CD14-positive monocyte (primary cell): ENCODE measurements around the gene GRID1. TPM values are rescaled to one million over a fixed set of nuclear protein-coding genes. Genes with fewer than 3 reads are reported as not detected.

Experiments
- DNase-seq, 3 donors: peaks; one replicate each; pipeline ENCODE4 v3.0.0-alpha.2; 2011 to 2022
- H2AFZ ChIP-seq: 2 replicates; pipeline ENCODE4 v1.6.0; 2012; ENCODE audit warnings: mild to moderate bottlenecking, low read depth, low read length, inconsistent platforms; ENCODE audit not compliant: insufficient read depth, poor library complexity, severe bottlenecking
- H3K27ac ChIP-seq, 2 donors: 1 replicate in 1 of 2; 2 replicates in 1 of 2; pipeline ENCODE4 v1.5.1; 2012 to 2013; ENCODE audit warnings: low read length in 2 of 2, control low read depth in 1 of 2, inconsistent platforms in 1 of 2, low read depth in 1 of 2, mild to moderate bottlenecking in 1 of 2
- H3K27me3 ChIP-seq, 2 donors: one replicate each; pipeline versions ENCODE4 v1.6.0 to v1.6.1; 2011 to 2013; ENCODE audit warnings: low read length in 2 of 2; ENCODE audit not compliant: control insufficient read depth in 2 of 2, insufficient read depth in 2 of 2
- H3K36me3 ChIP-seq, 2 donors: replicated peaks in 1 of 2; 1 replicate in 1 of 2; 2 replicates in 1 of 2; pipeline versions ENCODE4 v1.5.1 to v1.6.1; 2012 to 2013; ENCODE audit warnings: low read length in 2 of 2, control low read depth in 1 of 2, inconsistent platforms in 1 of 2, mild to moderate bottlenecking in 1 of 2; ENCODE audit not compliant: insufficient read depth in 2 of 2, control insufficient read depth in 1 of 2
- H3K4me1 ChIP-seq, 2 donors: 1 replicate in 1 of 2; 2 replicates in 1 of 2; pipeline versions ENCODE4 v1.5.1 to v1.6.1; 2012 to 2013; ENCODE audit warnings: low read length in 2 of 2, control low read depth in 1 of 2, inconsistent platforms in 1 of 2, mild to moderate bottlenecking in 1 of 2, moderate library complexity in 1 of 2; ENCODE audit not compliant: insufficient read depth in 2 of 2, control insufficient read depth in 1 of 2
- H3K4me2 ChIP-seq: replicated peaks from 2 replicates; pipeline ENCODE3; 2012; ENCODE audit warnings: low read length, moderate library complexity, mild to moderate bottlenecking; ENCODE audit not compliant: poor library complexity, severe bottlenecking; ENCODE audit errors: extremely low read depth
- H3K4me3 ChIP-seq, 3 experiments: fragments of 200-600 bp in 1 of 3; sonication (generic) in 1 of 3; replicated peaks in 1 of 3; 1 replicate in 2 of 3; 2 replicates in 1 of 3; pipeline ENCODE4 v1.5.1; 2011 to 2013; ENCODE audit warnings: low read length in 3 of 3, mild to moderate bottlenecking in 3 of 3, control low read depth in 2 of 3, low read depth in 2 of 3, inconsistent platforms in 1 of 3, moderate library complexity in 1 of 3
- H3K79me2 ChIP-seq: 2 replicates; pipeline ENCODE4 v1.6.0; 2012; ENCODE audit warnings: mild to moderate bottlenecking, control low read depth, inconsistent platforms, low read length, moderate library complexity; ENCODE audit not compliant: insufficient read depth
- H3K9ac ChIP-seq: 2 replicates; pipeline ENCODE4 v1.6.0; 2017; ENCODE audit warnings: low read length, mild to moderate bottlenecking; ENCODE audit not compliant: insufficient read depth, poor library complexity, severe bottlenecking
- H3K9me3 ChIP-seq, 2 donors: replicated peaks in 1 of 2; 1 replicate in 1 of 2; 2 replicates in 1 of 2; pipeline versions ENCODE4 v1.5.1 to v1.6.1; 2012 to 2013; ENCODE audit warnings: low read length in 2 of 2, control low read depth in 1 of 2; ENCODE audit not compliant: control insufficient read depth in 1 of 2, insufficient read depth in 1 of 2
- H4K20me1 ChIP-seq: 2 replicates; pipeline ENCODE4 v1.6.0; 2012; ENCODE audit warnings: mild to moderate bottlenecking, low read length, control low read depth, moderate library complexity; ENCODE audit not compliant: insufficient read depth
- H3K27ac Mint-ChIP-seq, 7 donors: one replicate each; pipeline ENCODE4 v1.8.0; 2020; ENCODE audit warnings: mild to moderate bottlenecking in 7 of 7, mixed read lengths in 7 of 7, moderate library complexity in 6 of 7, inconsistent platforms in 2 of 7
- H3K27me3 Mint-ChIP-seq, 3 donors: one replicate each; pipeline ENCODE4 v1.8.0; 2021 to 2022; ENCODE audit warnings: low read depth in 3 of 3, mild to moderate bottlenecking in 3 of 3, mixed read lengths in 3 of 3, moderate library complexity in 3 of 3, inconsistent platforms in 1 of 3
- H3K36me3 Mint-ChIP-seq, 2 donors: one replicate each; pipeline ENCODE4 v1.8.0; 2020; ENCODE audit warnings: mixed read lengths in 2 of 2, inconsistent platforms in 1 of 2, mild to moderate bottlenecking in 1 of 2
- H3K4me1 Mint-ChIP-seq: one replicate; pipeline ENCODE4 v1.8.0; 2020; ENCODE audit warnings: mild to moderate bottlenecking, mixed read lengths
- H3K4me3 Mint-ChIP-seq, 2 donors: one replicate each; pipeline ENCODE4 v1.8.0; 2020; ENCODE audit warnings: mild to moderate bottlenecking in 2 of 2, mixed read lengths in 2 of 2, moderate library complexity in 1 of 2
- H3K9me3 Mint-ChIP-seq, 7 donors: one replicate each; pipeline ENCODE4 v1.8.0; 2020 to 2022; ENCODE audit warnings: mixed read lengths in 7 of 7, mild to moderate bottlenecking in 6 of 7, moderate library complexity in 6 of 7, inconsistent platforms in 2 of 7
- WGBS: methylation state at CpG from one replicate; pipeline ENCODE4 v1.1.5; 2013; ENCODE audit warnings: missing lambda C conversion rate; ENCODE audit not compliant: insufficient coverage; 5-methylcytosine and 5-hydroxymethylcytosine counted together
- intact Hi-C, 2 donors: fragments of 100-400 bp; cut with micrococcal nuclease; formaldehyde crosslinking; loops; one replicate each; pipeline versions ENCODE4 v1.15.0 to v1.15.1; 2023
- polyA plus RNA-seq, 3 donors: library from polyadenylated mRNA; depleted of rRNA in 1 of 3; unstranded in 2 of 3; stranded (reverse) in 1 of 3; fragments of 300-500 nt in 2 of 3; fragments of >200 nt in 1 of 3; fragmentation: Illumina TruSeq in 2 of 3; gene quantifications; 1 replicate in 2 of 3; 2 replicates in 1 of 3; pipeline ENCODE4 v1.2.3, GENCODE V29; 2012 to 2021
- TF ChIP-seq, protein P1 (sequence below): fragments of 200-600 bp; IDR thresholded peaks from one replicate; pipeline ENCODE4 v1.8.0; 2022; ENCODE audit warnings: antibody characterized with exemption, mild to moderate bottlenecking

Gene GRID1
- polyA plus RNA-seq, 3 donors: not detected

DNA sequence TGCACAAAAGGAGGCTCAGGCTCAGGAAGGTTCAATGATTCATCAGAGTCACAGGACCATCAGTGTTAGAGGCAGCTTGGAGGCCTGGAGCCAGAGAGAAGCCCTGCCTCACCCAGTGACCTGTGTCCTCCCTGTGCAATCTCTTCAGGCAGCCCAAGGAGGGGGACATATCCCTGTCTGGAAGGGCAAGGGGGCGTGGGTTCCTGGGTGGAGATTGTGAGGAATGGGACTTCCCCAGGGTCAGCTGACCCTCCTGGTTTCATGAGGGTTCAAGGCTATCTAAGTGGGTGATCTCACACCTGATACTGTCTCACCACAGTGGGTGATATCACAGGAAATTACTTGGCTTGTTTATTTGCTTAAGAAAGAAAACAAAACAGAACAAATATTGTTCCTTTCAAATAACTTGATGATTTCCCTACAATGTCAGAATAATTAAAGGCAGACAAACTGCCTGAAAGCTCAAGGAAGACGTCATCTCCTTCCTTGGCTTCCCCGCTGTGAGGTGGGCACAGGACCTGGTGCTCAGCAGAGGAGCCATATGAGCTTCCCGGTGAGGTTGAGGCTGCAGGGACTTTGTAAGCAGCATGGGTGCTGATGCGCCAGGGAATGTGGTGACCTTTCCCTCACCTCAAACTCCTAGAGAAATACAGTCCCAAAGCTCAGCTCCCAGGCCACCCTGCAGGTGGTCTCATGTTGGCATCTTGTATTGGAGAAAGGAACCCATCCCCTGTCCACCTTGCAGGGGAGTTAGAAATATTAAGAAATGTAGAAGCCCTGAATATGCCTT lies 763.2 kb downstream of the GRID1 start:
- no peaks in the 10 kb centered on the region for H3K36me3 Mint-ChIP-seq
- H3K4me3 Mint-ChIP-seq: no peak overlapping the region
- Histone ChIP-seq H3K79me2 (no peaks in the 10 kb centered on the region), H4K20me1 (no peaks in the 10 kb centered on the region), H3K4me3 (no peak overlapping the region), H3K4me2 (no peak overlapping the region), H3K27ac (no peak overlapping the region), H3K4me1 (no peaks in the 10 kb centered on the region), H3K27me3 (no peaks in the 10 kb centered on the region), H3K9me3 (peaks cover 0 to 4% of the 10 kb centered on the region in 2 donors), H3K9ac (no peak overlapping the region), H3K36me3 (no peaks in the 10 kb centered on the region), H2AFZ (no peak overlapping the region)
- TF ChIP-seq, protein P1, sequence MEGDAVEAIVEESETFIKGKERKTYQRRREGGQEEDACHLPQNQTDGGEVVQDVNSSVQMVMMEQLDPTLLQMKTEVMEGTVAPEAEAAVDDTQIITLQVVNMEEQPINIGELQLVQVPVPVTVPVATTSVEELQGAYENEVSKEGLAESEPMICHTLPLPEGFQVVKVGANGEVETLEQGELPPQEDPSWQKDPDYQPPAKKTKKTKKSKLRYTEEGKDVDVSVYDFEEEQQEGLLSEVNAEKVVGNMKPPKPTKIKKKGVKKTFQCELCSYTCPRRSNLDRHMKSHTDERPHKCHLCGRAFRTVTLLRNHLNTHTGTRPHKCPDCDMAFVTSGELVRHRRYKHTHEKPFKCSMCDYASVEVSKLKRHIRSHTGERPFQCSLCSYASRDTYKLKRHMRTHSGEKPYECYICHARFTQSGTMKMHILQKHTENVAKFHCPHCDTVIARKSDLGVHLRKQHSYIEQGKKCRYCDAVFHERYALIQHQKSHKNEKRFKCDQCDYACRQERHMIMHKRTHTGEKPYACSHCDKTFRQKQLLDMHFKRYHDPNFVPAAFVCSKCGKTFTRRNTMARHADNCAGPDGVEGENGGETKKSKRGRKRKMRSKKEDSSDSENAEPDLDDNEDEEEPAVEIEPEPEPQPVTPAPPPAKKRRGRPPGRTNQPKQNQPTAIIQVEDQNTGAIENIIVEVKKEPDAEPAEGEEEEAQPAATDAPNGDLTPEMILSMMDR: no peak
- DNase-seq: no peak
- peaks cover 0 to 3% (median 2%) of the 10 kb centered on the region in 7 donors for H3K9me3 Mint-ChIP-seq
- intact Hi-C loops: no loop called here
- WGBS: 76% methylated on average over 2 of the region's 5 CpGs
- H3K4me1 Mint-ChIP-seq: no peaks in the 10 kb centered on the region
- no peak overlapping the region for H3K27ac Mint-ChIP-seq
- no peaks in the 10 kb centered on the region for H3K27me3 Mint-ChIP-seq

DNA sequence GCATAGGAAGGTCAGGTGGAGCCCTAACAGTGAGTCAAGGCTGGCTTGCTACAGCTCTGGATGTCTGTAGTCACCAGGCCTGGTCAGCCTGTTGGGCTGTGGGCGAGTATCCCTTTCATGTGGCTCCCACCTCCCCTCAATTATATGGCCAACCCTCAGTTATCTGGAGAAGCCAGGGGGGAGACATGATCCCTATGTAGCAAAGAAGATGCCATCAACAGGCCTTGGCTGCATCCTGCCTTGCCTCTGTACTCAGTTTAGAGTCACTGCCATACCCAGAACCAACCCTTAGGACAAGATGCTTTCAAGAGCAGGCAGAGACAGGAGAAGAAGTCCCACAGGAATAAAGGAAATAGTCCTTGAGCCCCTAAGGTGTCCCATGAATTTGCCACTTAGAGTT lies 763.9 kb downstream of the GRID1 start:
- Mint-ChIP-seq H3K27ac (no peak overlapping the region), H3K27me3 (no peaks in the 10 kb centered on the region), H3K9me3 (peaks cover 0 to 3% (median 2%) of the 10 kb centered on the region in 7 donors), H3K4me3 (no peak overlapping the region), H3K4me1 (no peaks in the 10 kb centered on the region), H3K36me3 (no peaks in the 10 kb centered on the region)
- no peak overlapping the region for H3K9ac ChIP-seq
- H3K4me3 ChIP-seq: no peak overlapping the region
- H4K20me1 ChIP-seq: no peaks in the 10 kb centered on the region
- no peaks in the 10 kb centered on the region for H3K36me3 ChIP-seq
- H3K79me2 ChIP-seq: no peaks in the 10 kb centered on the region
- peaks cover 0 to 4% of the 10 kb centered on the region in 2 donors for H3K9me3 ChIP-seq
- H3K27me3 ChIP-seq: no peaks in the 10 kb centered on the region
- no peak for DNase-seq
- intact Hi-C loops: no loop called here
- no peak overlapping the region for H3K4me2 ChIP-seq
- no peak overlapping the region for H2AFZ ChIP-seq
- TF ChIP-seq, protein P1: no peak
- no CpG with 5 or more reads among the region's 1 CpG for WGBS
- H3K4me1 ChIP-seq: no peaks in the 10 kb centered on the region
- H3K27ac ChIP-seq: no peak overlapping the region
